ENCODE measurements around the gene EXOC3.
"Not testable (repeated sequence)": the region's sequence is repeated elsewhere in the genome, so short reads cannot be mapped to it uniquely, and the experiment has no call there.

Gene EXOC3

DNA sequence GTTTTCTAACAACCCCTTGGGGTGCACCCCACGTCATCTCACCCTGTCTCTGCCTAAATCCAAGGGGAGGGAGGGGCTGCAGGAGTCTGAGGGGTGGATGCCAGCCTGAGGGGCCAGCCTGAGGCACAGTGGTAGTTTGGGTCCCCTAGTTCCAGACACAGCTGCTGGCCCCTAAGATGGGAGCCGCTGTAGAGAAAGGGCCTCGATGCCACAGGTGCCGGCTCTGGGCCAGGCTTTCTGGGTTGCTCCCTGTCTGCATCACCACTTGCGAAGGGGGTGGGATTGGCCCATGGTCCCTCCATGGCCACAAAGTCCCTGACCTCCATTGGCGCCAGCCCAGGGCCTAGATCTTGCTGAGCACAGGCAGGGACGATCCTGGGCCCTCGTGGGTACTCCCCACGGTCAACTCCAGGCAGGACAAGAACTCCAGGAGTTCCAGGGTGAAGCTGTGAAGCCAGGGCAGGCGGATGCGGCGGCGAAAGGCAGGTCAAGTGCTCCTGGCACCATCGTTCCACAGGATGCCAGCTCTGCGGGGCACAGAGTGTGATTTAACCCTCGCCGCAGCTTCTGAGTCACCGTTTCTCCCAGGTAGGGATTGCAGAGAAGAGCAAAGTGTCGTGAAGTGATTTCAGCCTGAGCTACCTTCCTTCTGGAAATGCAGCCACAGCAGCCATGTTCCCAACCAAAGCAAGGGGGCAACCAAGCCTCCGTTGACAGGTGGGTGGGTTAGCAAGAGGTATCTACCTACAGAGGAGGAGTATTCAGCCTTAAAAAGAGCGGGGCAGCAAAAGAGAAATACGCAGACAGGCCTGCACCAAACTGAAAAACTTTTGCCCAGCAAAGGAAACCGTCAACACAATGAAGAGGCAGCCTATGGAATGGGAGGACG lies 41.6 kb upstream of the EXOC3 start:
- no peak for DNase-seq (ENCODE audit: extremely low spot score)

DNA sequence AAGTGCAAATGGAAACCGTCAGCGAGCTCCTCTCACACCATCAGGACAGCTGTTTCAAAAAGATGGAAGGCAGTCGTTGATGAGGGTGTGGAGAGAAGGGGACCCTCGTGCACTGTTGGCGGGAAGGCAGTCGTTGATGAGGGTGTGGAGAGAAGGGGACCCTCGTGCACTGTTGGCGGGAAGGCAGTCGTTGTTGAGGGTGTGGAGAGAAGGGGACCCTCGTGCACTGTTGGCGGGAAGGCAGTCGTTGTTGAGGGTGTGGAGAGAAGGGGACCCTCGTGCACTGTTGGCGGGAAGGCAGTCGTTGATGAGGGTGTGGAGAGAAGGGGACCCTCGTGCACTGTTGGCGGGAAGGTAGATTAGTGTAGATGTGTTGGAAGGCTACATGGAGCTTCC lies 40.8 kb upstream of the EXOC3 start:
- CTCF ChIA-PET = interaction anchor here (2.3 kb wide), 1 partner anchor 12 kb away, joined by 18 read pairs; no protein-coding TSS in a partner anchor
- POLR2A ChIA-PET = interaction anchor here (5.5 kb wide), 1 partner anchor 11 kb away, joined by 39 read pairs; no protein-coding TSS in a partner anchor
- not testable (repeated sequence) for DNase-seq (ENCODE audit: extremely low spot score)

More for the DNA sequence above, 41.6 kb upstream of the EXOC3 start:
- TF ChIP-seq ELF4 (IDR thresholded peaks at IDR 0.05) (no peak), HDGF (IDR thresholded peaks at IDR 0.05; ENCODE audit: borderline replicate concordance) (no peak), ARNT (IDR thresholded peaks at IDR 0.05) (no peak), BHLHE40 (IDR thresholded peaks at IDR 0.05; ENCODE audit: borderline replicate concordance) (no peak)
- POLR2A ChIA-PET = interaction anchor here (5.5 kb wide), 1 partner anchor 12 kb away, joined by 39 read pairs; no protein-coding TSS in a partner anchor
- CTCF ChIA-PET = no interaction called here

DNA sequence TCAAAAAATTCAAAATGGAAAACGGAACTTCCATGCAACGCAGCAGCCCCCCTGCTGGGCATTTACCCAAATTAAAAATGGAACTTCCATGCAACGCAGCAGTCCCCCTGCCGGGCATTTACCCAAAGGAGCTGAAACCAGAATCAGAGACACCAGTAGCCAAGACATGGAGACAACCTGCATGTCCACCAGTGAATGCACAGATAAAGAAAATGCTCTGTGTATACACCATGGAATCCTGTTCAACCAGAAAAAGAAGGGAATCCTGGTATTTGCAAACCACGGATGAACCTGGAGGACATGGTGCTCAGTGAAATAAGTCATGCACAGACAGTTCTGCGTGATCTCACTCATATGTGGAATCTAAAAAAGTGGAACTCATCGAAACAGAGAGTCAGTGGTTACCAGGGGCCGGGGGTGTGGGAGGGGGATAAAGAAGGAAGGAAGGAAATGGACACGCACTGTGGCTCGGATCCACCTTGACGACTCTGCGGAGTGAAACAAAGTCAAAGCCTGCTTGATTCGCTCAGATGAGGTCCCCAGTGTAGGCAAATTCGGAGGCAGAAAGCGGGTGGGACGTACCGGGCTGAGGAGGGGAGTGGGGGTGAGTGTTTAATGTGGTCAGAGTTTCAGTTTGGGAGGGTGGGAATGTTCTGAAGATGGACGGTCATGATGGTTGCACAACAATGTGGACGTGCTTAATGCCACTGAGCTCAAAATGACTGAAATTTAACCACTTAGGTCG lies 40.2 kb upstream of the EXOC3 start:
- ChIA-PET POLR2A (interaction anchor here (5.5 kb wide), 1 partner anchor 11 kb away, joined by 39 read pairs; no protein-coding TSS in a partner anchor), CTCF (interaction anchor here (2.3 kb wide), 1 partner anchor 11 kb away, joined by 18 read pairs; no protein-coding TSS in a partner anchor)
- TF ChIP-seq, protein P1, sequence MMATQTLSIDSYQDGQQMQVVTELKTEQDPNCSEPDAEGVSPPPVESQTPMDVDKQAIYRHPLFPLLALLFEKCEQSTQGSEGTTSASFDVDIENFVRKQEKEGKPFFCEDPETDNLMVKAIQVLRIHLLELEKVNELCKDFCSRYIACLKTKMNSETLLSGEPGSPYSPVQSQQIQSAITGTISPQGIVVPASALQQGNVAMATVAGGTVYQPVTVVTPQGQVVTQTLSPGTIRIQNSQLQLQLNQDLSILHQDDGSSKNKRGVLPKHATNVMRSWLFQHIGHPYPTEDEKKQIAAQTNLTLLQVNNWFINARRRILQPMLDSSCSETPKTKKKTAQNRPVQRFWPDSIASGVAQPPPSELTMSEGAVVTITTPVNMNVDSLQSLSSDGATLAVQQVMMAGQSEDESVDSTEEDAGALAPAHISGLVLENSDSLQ (IDR thresholded peaks at IDR 0.05) = no peak
- TF ChIP-seq LEF1 (IDR thresholded peaks at IDR 0.05; ENCODE audit: borderline replicate concordance) (no peak), FOXK2 (IDR thresholded peaks at IDR 0.05) (no peak), FOXA1 (IDR thresholded peaks at IDR 0.05) (no peak), SP1 (IDR thresholded peaks at IDR 0.05) (no peak), SUZ12 (IDR thresholded peaks at IDR 0.05) (no peak), ZNF384 (IDR thresholded peaks at IDR 0.05) (no peak), FOXM1 (IDR thresholded peaks at IDR 0.05; ENCODE audit: borderline replicate concordance) (no peak), ARNT (IDR thresholded peaks at IDR 0.05) (no peak), BHLHE40 (IDR thresholded peaks at IDR 0.05; ENCODE audit: borderline replicate concordance) (no peak), CTBP1 (IDR thresholded peaks at IDR 0.05; ENCODE audit: borderline replicate concordance) (no peak), HDGF (IDR thresholded peaks at IDR 0.05; ENCODE audit: borderline replicate concordance) (no peak), NFRKB (IDR thresholded peaks at IDR 0.05) (no peak), TARDBP (IDR thresholded peaks at IDR 0.05) (no peak), ELF4 (IDR thresholded peaks at IDR 0.05) (no peak), L3MBTL2 (conservative IDR thresholded peaks at IDR 0.05) (no peak)
- DNase-seq (ENCODE audit: extremely low spot score) = no peak

DNA sequence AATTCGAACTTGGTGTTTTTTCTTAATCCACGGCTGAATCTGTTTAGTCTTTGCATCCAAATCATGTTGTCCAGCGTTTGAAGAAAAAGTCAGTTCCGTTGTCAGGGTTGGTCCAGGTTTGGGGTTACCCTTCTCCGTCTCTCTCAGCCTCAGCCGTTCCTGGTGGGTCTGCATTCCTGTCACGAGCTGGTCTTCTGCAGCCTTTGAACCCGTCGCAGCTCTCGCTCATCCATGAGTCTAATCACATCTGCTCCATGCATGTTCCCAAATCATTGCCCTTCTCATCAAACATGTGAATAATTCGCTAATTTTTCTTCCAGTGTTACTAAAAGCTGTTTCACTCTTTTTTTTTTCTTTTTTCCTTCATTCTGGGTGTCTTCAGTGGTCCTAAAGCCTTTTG lies 39.0 kb upstream of the EXOC3 start:
- CTCF ChIA-PET = interaction anchor here (0.8 to 2.3 kb wide), 3 partner anchors 10 to 87 kb away, joined by 4 to 18 read pairs (median 5); no protein-coding TSS in a partner anchor
- no peak for DNase-seq (ENCODE audit: extremely low spot score)
- POLR2A ChIA-PET = interaction anchor here (1.6 to 5.5 kb wide), 2 partner anchors 10 to 31 kb away, joined by 3 to 39 read pairs; no protein-coding TSS in a partner anchor
- TF ChIP-seq, protein P1 (IDR thresholded peaks at IDR 0.05) = no peak
- TF ChIP-seq NFRKB (IDR thresholded peaks at IDR 0.05) (no peak), LEF1 (IDR thresholded peaks at IDR 0.05; ENCODE audit: borderline replicate concordance) (no peak), HDGF (IDR thresholded peaks at IDR 0.05; ENCODE audit: borderline replicate concordance) (no peak), L3MBTL2 (conservative IDR thresholded peaks at IDR 0.05) (no peak), FOXA1 (IDR thresholded peaks at IDR 0.05) (no peak), ARNT (IDR thresholded peaks at IDR 0.05) (no peak), ELF4 (IDR thresholded peaks at IDR 0.05) (no peak), FOXM1 (IDR thresholded peaks at IDR 0.05; ENCODE audit: borderline replicate concordance) (no peak), CTBP1 (IDR thresholded peaks at IDR 0.05; ENCODE audit: borderline replicate concordance) (no peak), SP1 (IDR thresholded peaks at IDR 0.05) (no peak), BHLHE40 (IDR thresholded peaks at IDR 0.05; ENCODE audit: borderline replicate concordance) (no peak), ZNF384 (IDR thresholded peaks at IDR 0.05) (no peak)

DNA sequence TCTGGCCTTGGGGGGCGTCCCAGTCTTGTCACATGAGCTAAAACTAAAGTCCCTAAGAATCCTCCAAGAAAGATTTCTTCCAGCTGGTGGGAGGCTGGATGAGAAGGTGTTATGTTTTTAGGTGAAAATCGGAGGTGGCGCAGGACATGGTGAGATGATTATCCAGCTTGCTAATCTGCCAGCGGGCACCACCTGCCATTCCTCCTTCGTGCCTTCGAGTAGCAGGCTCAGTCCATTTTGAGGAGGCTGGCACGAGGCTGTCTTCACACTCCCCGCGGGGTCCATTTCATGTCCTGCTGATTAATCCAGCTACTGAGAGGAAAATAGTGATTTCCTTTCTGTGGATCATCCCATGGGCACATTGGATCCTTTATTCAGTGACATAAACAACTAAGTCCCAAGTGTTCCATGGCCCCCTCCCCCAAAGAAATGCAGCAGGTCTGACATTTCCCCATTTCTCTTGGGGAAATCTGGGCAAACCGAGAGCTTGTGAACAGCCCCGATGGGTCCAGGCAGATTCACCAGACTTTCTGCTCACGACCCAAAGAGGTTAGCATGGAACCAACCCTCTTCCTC lies 38.2 kb upstream of the EXOC3 start:
- POLR2A ChIA-PET = interaction anchor here (1.6 to 5.5 kb wide), 2 partner anchors 9 to 32 kb away, joined by 3 to 39 read pairs; no protein-coding TSS in a partner anchor
- CTCF ChIA-PET = interaction anchor here (0.6 to 1.1 kb wide), 2 partner anchors 10 to 88 kb away, joined by 3 to 5 read pairs; no protein-coding TSS in a partner anchor
- no peak for DNase-seq (ENCODE audit: extremely low spot score)
- TF ChIP-seq ARNT (IDR thresholded peaks at IDR 0.05) = no peak
- no peak for TF ChIP-seq BHLHE40 (IDR thresholded peaks at IDR 0.05; ENCODE audit: borderline replicate concordance)
- TF ChIP-seq ELF4 (IDR thresholded peaks at IDR 0.05) = no peak
- TF ChIP-seq CTBP1 (IDR thresholded peaks at IDR 0.05; ENCODE audit: borderline replicate concordance) = no peak
- no peak for TF ChIP-seq FOXA1 (IDR thresholded peaks at IDR 0.05)
- TF ChIP-seq FOXM1 (IDR thresholded peaks at IDR 0.05; ENCODE audit: borderline replicate concordance) = no peak
- TF ChIP-seq L3MBTL2 (conservative IDR thresholded peaks at IDR 0.05) = no peak
- TF ChIP-seq, protein P1 (IDR thresholded peaks at IDR 0.05) = no peak
- TF ChIP-seq HDGF (IDR thresholded peaks at IDR 0.05; ENCODE audit: borderline replicate concordance) = no peak
- no peak for TF ChIP-seq SUZ12 (IDR thresholded peaks at IDR 0.05)
- TF ChIP-seq ZNF384 (IDR thresholded peaks at IDR 0.05) = no peak
- no peak for TF ChIP-seq TARDBP (IDR thresholded peaks at IDR 0.05)
- TF ChIP-seq LEF1 (IDR thresholded peaks at IDR 0.05; ENCODE audit: borderline replicate concordance) = no peak
- TF ChIP-seq SP1 (IDR thresholded peaks at IDR 0.05) = no peak
